Neural progenitor cell (in vitro differentiated cells): ENCODE results near the gene CCDC112. TPM values are rescaled to one million over a fixed set of nuclear protein-coding genes. Genes with fewer than 3 reads are reported as not detected.

Experiments used
- DNase-seq: peaks from one replicate; pipeline ENCODE4 v3.0.0-alpha.2; 2016; ENCODE audit warnings: low spot score
- H2AFZ ChIP-seq: fragments of 200-600 bp; sonication (generic); replicated peaks from 2 replicates; pipeline ENCODE4 v1.6.1; 2016; ENCODE audit warnings: antibody characterized with exemption
- H3F3A ChIP-seq: fragments of 200-600 bp; sonication (generic); 2 replicates; pipeline ENCODE4 v1.6.1; 2016; ENCODE audit warnings: antibody characterized with exemption, low read depth
- H3K27ac ChIP-seq: fragments of 200-600 bp; sonication (generic); 2 replicates; pipeline ENCODE4 v1.5.1; 2016; ENCODE audit warnings: mild to moderate bottlenecking
- H3K27me3 ChIP-seq: fragments of 200-600 bp; sonication (generic); 2 replicates; pipeline ENCODE4 v1.6.1; 2016; ENCODE audit warnings: mild to moderate bottlenecking, moderate library complexity
- H3K36me3 ChIP-seq: fragments of 200-600 bp; sonication (generic); 2 replicates; pipeline ENCODE4 v1.5.1; 2016
- H3K4me1 ChIP-seq: fragments of 200-600 bp; sonication (generic); 2 replicates; pipeline ENCODE4 v1.6.1; 2016; ENCODE audit warnings: mixed run types
- H3K4me2 ChIP-seq: fragments of 200-600 bp; sonication (generic); 2 replicates; pipeline ENCODE4 v1.6.1; 2016
- H3K4me3 ChIP-seq: fragments of 200-600 bp; sonication (generic); 2 replicates; pipeline ENCODE4 v1.5.1; 2016
- H3K79me2 ChIP-seq: fragments of 200-600 bp; sonication (generic); 2 replicates; pipeline ENCODE4 v1.6.1; 2016; ENCODE audit warnings: low read depth
- H3K9ac ChIP-seq: fragments of 200-600 bp; sonication (generic); 2 replicates; pipeline ENCODE4 v1.6.1; 2016
- H3K9me3 ChIP-seq: fragments of 200-600 bp; sonication (generic); 2 replicates; pipeline ENCODE4 v1.5.1; 2016; ENCODE audit warnings: low read depth
- H4K20me1 ChIP-seq: fragments of 200-600 bp; sonication (generic); 2 replicates; pipeline ENCODE4 v1.6.1; 2016; ENCODE audit warnings: low read depth
- H3K27ac Mint-ChIP-seq: 3 replicates; pipeline ENCODE4 v1.8.0; 2021; ENCODE audit warnings: mixed read lengths
- H3K27me3 Mint-ChIP-seq: 2 replicates; pipeline ENCODE4 v1.8.0; 2022; ENCODE audit warnings: low read depth, mild to moderate bottlenecking, inconsistent platforms, moderate library complexity, mixed read lengths; ENCODE audit not compliant: insufficient read depth
- H3K36me3 Mint-ChIP-seq: 3 replicates; pipeline ENCODE4 v1.8.0; 2021; ENCODE audit warnings: mixed read lengths
- H3K4me1 Mint-ChIP-seq: 3 replicates; pipeline ENCODE4 v1.8.0; 2021; ENCODE audit warnings: mixed read lengths
- H3K4me3 Mint-ChIP-seq: 3 replicates; pipeline ENCODE4 v1.8.0; 2021; ENCODE audit warnings: mild to moderate bottlenecking, moderate library complexity, mixed read lengths
- H3K9me3 Mint-ChIP-seq: 3 replicates; pipeline ENCODE4 v1.8.0; 2020; ENCODE audit warnings: mixed read lengths
- CTCF ChIP-seq: fragments of 200-600 bp; sonication (generic); IDR thresholded peaks from 2 replicates; pipeline ENCODE4 v1.5.1; 2017; ENCODE audit warnings: antibody characterized with exemption, mild to moderate bottlenecking
- EZH2 ChIP-seq: fragments of 200-600 bp; sonication (generic); IDR thresholded peaks from 2 replicates; pipeline ENCODE4 v1.6.1; 2017; ENCODE audit warnings: antibody characterized with exemption, mild to moderate bottlenecking, moderate library complexity
- EZH2phosphoT487 ChIP-seq: fragments of 200-600 bp; sonication (generic); IDR thresholded peaks from 2 replicates; pipeline ENCODE4 v1.6.1; 2017; ENCODE audit warnings: antibody characterized with exemption
- total RNA-seq: library from RNA; depleted of rRNA; stranded (reverse); fragments of >200 nt; gene quantifications from 2 replicates; pipeline ENCODE4 v1.2.3, GENCODE V29; 2015; ENCODE audit warnings: low replicate concordance

The CCDC112 gene
- total RNA-seq, 1 donor from 2014 or later = 33.6 TPM

DNA sequence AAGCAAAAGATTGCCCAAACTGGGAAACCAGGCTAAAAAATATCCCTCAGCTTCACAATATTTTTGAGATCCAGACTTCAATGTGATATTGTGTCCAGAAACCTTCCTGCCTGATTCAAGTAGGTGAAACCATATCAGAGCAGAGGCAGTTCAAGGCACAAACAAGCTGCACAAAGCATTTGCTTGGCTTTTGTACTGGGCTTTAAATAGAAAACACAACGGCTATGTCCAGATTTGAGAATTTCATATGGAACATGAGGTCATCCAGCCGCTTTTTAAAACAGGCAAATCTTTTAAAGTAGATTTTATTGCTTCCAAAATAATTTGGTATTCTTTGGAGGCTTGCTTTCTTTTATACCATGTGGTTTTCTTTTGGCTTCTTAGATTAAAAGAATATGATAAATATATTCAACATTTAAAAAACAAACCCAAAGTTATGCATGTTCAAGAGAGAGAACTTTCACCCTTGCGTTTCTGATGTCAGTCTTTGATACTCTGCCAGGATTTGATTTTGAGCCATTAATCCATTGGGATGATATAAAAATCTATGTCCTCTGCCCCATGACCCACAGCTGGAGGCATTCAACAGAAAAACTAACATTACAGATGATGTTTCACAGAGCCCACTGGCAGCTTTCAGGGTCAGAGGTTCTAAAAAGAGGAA, 29.0 kb upstream of the CCDC112 start:
- Histone ChIP-seq H3K79me2 (no peaks in the 10 kb centered on the region), H3K4me2 (no peak overlapping the region), H3K36me3 (peaks cover 3% of the 10 kb centered on the region), H2AFZ (no peak overlapping the region), H3K9me3 (no peaks in the 10 kb centered on the region), H3K27me3 (no peaks in the 10 kb centered on the region), H4K20me1 (no peaks in the 10 kb centered on the region), H3F3A (no peaks in the 10 kb centered on the region), H3K4me3 (no peak overlapping the region), H3K9ac (no peak overlapping the region), H3K4me1 (peaks cover 7% of the 10 kb centered on the region), H3K27ac (no peak overlapping the region)
- peaks cover 2% of the 10 kb centered on the region for H3K27me3 Mint-ChIP-seq
- DNase-seq = no peak
- peaks cover 13% of the 10 kb centered on the region for H3K4me1 Mint-ChIP-seq
- H3K9me3 Mint-ChIP-seq = no peaks in the 10 kb centered on the region
- TF ChIP-seq EZH2phosphoT487 (no peak), CTCF (no peak), EZH2 (no peak)
- no peaks in the 10 kb centered on the region for H3K36me3 Mint-ChIP-seq
- no peak overlapping the region for H3K4me3 Mint-ChIP-seq
- H3K27ac Mint-ChIP-seq = no peak overlapping the region

DNA sequence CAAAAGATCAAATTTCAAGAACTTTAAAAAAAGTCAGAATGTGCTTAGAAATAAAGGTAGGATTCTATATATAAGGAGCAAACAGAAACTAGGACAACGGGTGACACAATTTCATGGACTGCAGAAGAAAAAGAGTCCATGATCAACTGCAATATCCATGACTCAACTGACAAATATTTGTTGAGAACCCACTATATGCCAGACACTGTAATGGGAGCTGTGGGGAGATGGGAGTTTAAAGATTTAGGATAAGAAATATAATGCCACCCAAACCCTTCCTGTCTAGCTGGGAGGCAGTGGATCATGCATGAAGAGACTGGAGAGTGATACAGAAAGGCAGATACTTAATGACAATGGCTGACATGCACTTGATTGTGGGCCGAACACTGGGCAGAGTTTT, 27.6 kb upstream of the CCDC112 start:
- no peak for TF ChIP-seq EZH2
- TF ChIP-seq CTCF = no peak
- TF ChIP-seq EZH2phosphoT487 = no peak
- Mint-ChIP-seq H3K4me3 (no peak overlapping the region), H3K4me1 (peaks cover 8% of the 10 kb centered on the region), H3K36me3 (no peaks in the 10 kb centered on the region), H3K27me3 (peaks cover 2% of the 10 kb centered on the region), H3K9me3 (no peaks in the 10 kb centered on the region), H3K27ac (no peak overlapping the region)
- H3K36me3 ChIP-seq = peaks cover 3% of the 10 kb centered on the region
- H3K27me3 ChIP-seq = no peaks in the 10 kb centered on the region
- H3K4me1 ChIP-seq = peaks cover 7% of the 10 kb centered on the region
- H2AFZ ChIP-seq = no peak overlapping the region
- no peak overlapping the region for H3K9ac ChIP-seq
- no peak overlapping the region for H3K4me2 ChIP-seq
- DNase-seq = no peak
- no peaks in the 10 kb centered on the region for H3F3A ChIP-seq
- no peak overlapping the region for H3K4me3 ChIP-seq
- no peaks in the 10 kb centered on the region for H3K79me2 ChIP-seq
- no peaks in the 10 kb centered on the region for H4K20me1 ChIP-seq
- H3K27ac ChIP-seq = no peak overlapping the region
- H3K9me3 ChIP-seq = no peaks in the 10 kb centered on the region

- H3K9me3 ChIP-seq = no peaks in the 10 kb centered on the region
- H3K9ac ChIP-seq = no peak overlapping the region
- Mint-ChIP-seq H3K36me3 (no peaks in the 10 kb centered on the region), H3K9me3 (no peaks in the 10 kb centered on the region), H3K27me3 (peaks cover 3% of the 10 kb centered on the region), H3K4me3 (no peak overlapping the region), H3K4me1 (no peaks in the 10 kb centered on the region), H3K27ac (no peak overlapping the region)
- no peak overlapping the region for H2AFZ ChIP-seq
- no peak overlapping the region for H3K4me3 ChIP-seq
- no peak overlapping the region for H3K4me2 ChIP-seq
- no peaks in the 10 kb centered on the region for H4K20me1 ChIP-seq
- no peak for DNase-seq
- peaks cover 3% of the 10 kb centered on the region for H3K36me3 ChIP-seq
- no peaks in the 10 kb centered on the region for H3K27me3 ChIP-seq
- H3K4me1 ChIP-seq = no peaks in the 10 kb centered on the region
- no peak overlapping the region for H3K27ac ChIP-seq
- H3K79me2 ChIP-seq = no peaks in the 10 kb centered on the region
- H3F3A ChIP-seq = no peaks in the 10 kb centered on the region
- no peak for TF ChIP-seq EZH2phosphoT487
- TF ChIP-seq EZH2 = no peak
- no peak for TF ChIP-seq CTCF
These were observed 26.3 kb upstream of the CCDC112 start for GRCh38 chr5:115322729-115323128.
